ENCODE results near the gene HPCAL1. TPM values are rescaled to one million over a fixed set of nuclear protein-coding genes. Genes with fewer than 3 reads are reported as not detected.
A peak's percentile ranks its signal among the peaks of the same experiment; 100 is the strongest.

The HPCAL1 gene
- total and polyA plus RNA-seq, 2 of the 8 experiments (the other 6 are each of a cell fraction or from before 2014, with no cell fraction given), result 5.8 to 8.6 TPM

GRCh38 chr2:10432311-10433181 lies 129.8 kb downstream of the HPCAL1 start:
- H3K79me2 ChIP-seq (ENCODE audit: control insufficient read depth in 1 of 2, insufficient read depth in 2 of 2, low read length in 2 of 2), result no peaks in the 10 kb centered on the region
- H3K4me1 ChIP-seq (replicated peaks in 1 of 4; ENCODE audit: control insufficient read depth in 3 of 4, insufficient read depth in 4 of 4, low read length in 3 of 4), result peaks cover 0 to 3% (median 1%) of the 10 kb centered on the region in 4 experiments; a peak in 3 of 7 replicates
- no peak overlapping the region for H4K5ac ChIP-seq (ENCODE audit: insufficient read length, low read depth, low read length)
- H3K27me3 ChIP-seq (replicated peaks in 1 of 4; ENCODE audit: control insufficient read depth in 3 of 4, extremely low read depth in 1 of 4, insufficient read depth in 3 of 4, low read length in 3 of 4), result peaks cover 0 to 8% (median 3%) of the 10 kb centered on the region in 4 experiments; a peak in 3 of 7 replicates
- ChIA-PET CTCF (ENCODE audit: partially characterized antibody) (interaction anchor here (0.5 to 4.6 kb wide), 20 partner anchors 9 to 387 kb away, joined by 3 to 31 read pairs (median 4); partner anchors contain the start of gene ODC1), POLR2A (ENCODE audit: partially characterized antibody) (interaction anchor here (0.7 to 1.2 kb wide), 3 partner anchors 12 to 308 kb away, joined by 3 to 4 read pairs (median 3); no protein-coding TSS in a partner anchor)
- H3K23ac ChIP-seq (ENCODE audit: insufficient read length), result no peak overlapping the region
- H3K27ac ChIP-seq (ENCODE audit: low read depth, low read length), result no peak overlapping the region
- peaks cover 10% of the 10 kb centered on the region for H3K23me2 ChIP-seq (ENCODE audit: low read depth, low read length)
- H2AFZ ChIP-seq (ENCODE audit: low read length), result no peak overlapping the region; the same call in 1 of the 2 replicates
- H4K20me1 ChIP-seq (replicated peaks in 1 of 2; ENCODE audit: control insufficient read depth in 1 of 2, insufficient read depth in 2 of 2, low read length in 2 of 2), result peaks cover 0 to 8% of the 10 kb centered on the region in 2 experiments
- no peak overlapping the region for H3K56ac ChIP-seq (replicated peaks; ENCODE audit: insufficient read length, low read depth, low read length)
- H2BK12ac ChIP-seq (ENCODE audit: low read depth, low read length), result peak overlapping the region; percentile 95; the same call in 1 of the 2 replicates
- no peak overlapping the region for H2BK120ac ChIP-seq (replicated peaks; ENCODE audit: low read depth, low read length)
- no peak overlapping the region for H3K4ac ChIP-seq (replicated peaks; ENCODE audit: insufficient read length, low read depth, low read length)
- H3K18ac ChIP-seq (ENCODE audit: extremely low read depth, low read length), result no peak overlapping the region
- no peaks in the 10 kb centered on the region for H3K9me3 ChIP-seq (ENCODE audit: insufficient read depth in 2 of 2, low read depth in 1 of 2, low read length in 1 of 2)
- H4K91ac ChIP-seq (replicated peaks; ENCODE audit: insufficient read length, low read length), result peak overlapping the region; percentile 73
- 27% methylated on average over 33 of the region's 49 CpGs; no CpG with 5 or more reads in 1 of the 2 experiments for WGBS, 2 experiments (ENCODE audit: extremely low coverage in 1 of 2, insufficient coverage in 1 of 2, insufficient read length in 1 of 2, insufficient replicate concordance in 2 of 2, low coverage in 1 of 2, low lambda C conversion rate in 2 of 2, missing lambda C conversion rate in 1 of 2)
- H3K4me2 ChIP-seq (ENCODE audit: insufficient read depth in 1 of 2, low read depth in 2 of 2, low read length in 2 of 2), result peak overlapping the region; percentile 38 to 76
- H3K9ac ChIP-seq (replicated peaks in 1 of 4; ENCODE audit: extremely low read depth in 1 of 4, low read depth in 3 of 4, low read length in 3 of 4), result no peak overlapping the region
- 0 out of 2 replicates have a peak overlapping the region, but pooled peaks have one; percentile 24 for H2BK20ac ChIP-seq (ENCODE audit: low read length)
- H2BK15ac ChIP-seq (ENCODE audit: low read length), result peak overlapping the region; percentile 100; the same call in 1 of the 2 replicates
- 0 out of 2 replicates have a peak overlapping the region, but pooled peaks have one; percentile 18 for H2BK5ac ChIP-seq (ENCODE audit: low read depth, low read length)
- no peaks in the 10 kb centered on the region for H3K79me1 ChIP-seq (ENCODE audit: low read depth, low read length)
- TF ChIP-seq KDM4A (IDR thresholded peaks at IDR 0.05; ENCODE audit: low read depth, low read length, severe bottlenecking) (peak; percentile 75), JUN (IDR thresholded peaks at IDR 0.05; ENCODE audit: low read depth, low read length) (no peak), RFX5 (IDR thresholded peaks at IDR 0.05; ENCODE audit: borderline replicate concordance, low read depth, low read length) (no peak)
- no peak overlapping the region for H2AK5ac ChIP-seq (ENCODE audit: low read depth, low read length)
- DNase-seq (ENCODE audit: low read depth in 1 of 2, low spot score in 2 of 2) (peak in 1 of 2 experiments; percentile 77), FAIRE-seq (no peak)
- H3K36me3 ChIP-seq (ENCODE audit: control insufficient read depth in 2 of 4, insufficient read depth in 4 of 4, low read length in 3 of 4), result no peaks in the 10 kb centered on the region
- H4K8ac ChIP-seq (ENCODE audit: extremely low read depth, insufficient read depth, low read length), result no peak overlapping the region; the same call in 1 of the 2 replicates
- H3K4me3 ChIP-seq (ENCODE audit: extremely low read depth in 1 of 4, insufficient read depth in 2 of 4, low read depth in 3 of 4, low read length in 4 of 4), result peak overlapping the region; percentile 32 to 65 (median 41)
- no peak overlapping the region for H3K14ac ChIP-seq (ENCODE audit: insufficient read length)
